HUES64 (cell line): Measurements from ENCODE around the gene SCNN1B.
"Not testable (repeated sequence)": the region's sequence is repeated elsewhere in the genome, so short reads cannot be mapped to it uniquely, and the experiment has no call there.

ENCODE experiments used
- H3K27ac ChIP-seq: 2 replicates; pipeline ENCODE4 v1.7.0; 2013; ENCODE audit warnings: low read depth, low read length, inconsistent platforms
- H3K27me3 ChIP-seq: 2 replicates; pipeline ENCODE4 v1.6.1; 2013; ENCODE audit warnings: mild to moderate bottlenecking, low read length; ENCODE audit not compliant: insufficient read depth
- H3K36me3 ChIP-seq: 2 replicates; pipeline ENCODE4 v1.6.1; 2013; ENCODE audit warnings: mild to moderate bottlenecking, low read length; ENCODE audit not compliant: insufficient read depth
- H3K4me1 ChIP-seq: 2 replicates; pipeline ENCODE4 v1.6.1; 2013; ENCODE audit warnings: mild to moderate bottlenecking, low read length, moderate library complexity; ENCODE audit not compliant: insufficient read depth
- H3K4me3 ChIP-seq: 2 replicates; pipeline ENCODE4 v1.5.1; 2013; ENCODE audit warnings: mild to moderate bottlenecking, low read length, moderate library complexity
- H3K9ac ChIP-seq: 2 replicates; pipeline ENCODE4 v1.6.1; 2013; ENCODE audit warnings: mild to moderate bottlenecking, low read depth, low read length
- H3K9me3 ChIP-seq: 2 replicates; pipeline ENCODE4 v1.6.1; 2013; ENCODE audit warnings: low read depth, low read length; ENCODE audit not compliant: insufficient read depth
- WGBS: fragments of 150-250, 120-280 bp; methylation state at CpG from one replicate; pipeline ENCODE4 v1.1.7; 2013; ENCODE audit warnings: missing lambda C conversion rate; 5-methylcytosine and 5-hydroxymethylcytosine counted together

SCNN1B gene

DNA sequence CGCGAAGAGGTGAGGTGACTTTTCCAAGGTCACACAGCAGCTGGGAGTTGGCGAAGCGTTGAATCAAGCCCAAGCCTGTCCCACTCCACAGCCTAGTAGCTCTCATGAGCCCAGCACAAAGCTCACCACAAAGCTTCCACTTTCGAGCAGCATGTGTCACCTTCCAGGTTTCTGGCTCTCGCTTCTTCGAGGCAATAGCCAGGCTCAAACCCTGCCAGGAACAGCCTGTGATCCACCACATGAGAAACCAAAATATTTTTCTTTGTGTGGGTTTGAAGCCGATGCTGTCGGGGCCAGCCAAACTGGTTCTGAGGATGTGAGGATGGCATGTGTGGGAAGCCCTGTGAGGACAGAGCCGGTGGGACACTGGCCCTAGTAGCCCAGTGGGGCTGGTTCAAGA, 82.8 kb downstream of the SCNN1B start:
- H3K36me3 ChIP-seq: peaks cover 16% of the 10 kb centered on the region
- H3K9me3 ChIP-seq: no peaks in the 10 kb centered on the region
- H3K4me3 ChIP-seq: no peak overlapping the region
- no peak overlapping the region for H3K27ac ChIP-seq
- H3K9ac ChIP-seq: no peak overlapping the region
- no peaks in the 10 kb centered on the region for H3K27me3 ChIP-seq
- 98% methylated on average over 10 of the region's 10 CpGs for WGBS
- H3K4me1 ChIP-seq: no peaks in the 10 kb centered on the region

- H3K9ac ChIP-seq: no peak overlapping the region
- H3K36me3 ChIP-seq: peaks cover 17% of the 10 kb centered on the region
- H3K27me3 ChIP-seq: no peaks in the 10 kb centered on the region
- no peak overlapping the region for H3K27ac ChIP-seq
- 96% methylated on average over 15 of the region's 15 CpGs for WGBS
- no peaks in the 10 kb centered on the region for H3K9me3 ChIP-seq
- no peaks in the 10 kb centered on the region for H3K4me1 ChIP-seq
- H3K4me3 ChIP-seq: no peak overlapping the region
Measured at GRCh38 chr16:23385441-23385840, 83.3 kb downstream of the SCNN1B start.

DNA sequence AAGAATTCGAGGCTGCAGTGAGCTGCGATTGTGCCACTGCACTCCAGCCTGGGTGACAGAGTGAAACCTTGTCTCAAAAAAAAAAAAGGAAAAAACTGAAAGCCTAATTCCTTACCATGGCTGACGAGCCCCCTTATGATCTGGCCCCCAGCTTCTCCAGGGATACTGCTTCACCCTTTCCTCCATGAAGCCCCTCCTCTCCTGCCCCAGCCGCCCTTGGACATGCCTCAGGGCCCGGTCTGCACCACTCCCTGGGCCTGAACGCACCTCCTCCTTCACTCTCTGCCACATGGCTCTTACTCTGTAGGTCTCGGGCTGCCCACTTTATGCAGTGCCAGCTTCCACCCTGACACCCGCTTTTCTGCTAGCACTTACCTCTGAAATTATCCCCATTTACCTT, 85.6 kb downstream of the SCNN1B start:
- no peaks in the 10 kb centered on the region for H3K4me1 ChIP-seq
- no peak overlapping the region for H3K4me3 ChIP-seq
- H3K27me3 ChIP-seq: no peaks in the 10 kb centered on the region
- H3K36me3 ChIP-seq: peaks cover 37% of the 10 kb centered on the region
- H3K9ac ChIP-seq: no peak overlapping the region
- WGBS: 92% methylated on average over 8 of the region's 8 CpGs
- H3K9me3 ChIP-seq: no peaks in the 10 kb centered on the region
- H3K27ac ChIP-seq: no peak overlapping the region

- Histone ChIP-seq H3K27ac (no peak overlapping the region), H3K36me3 (peaks cover 40% of the 10 kb centered on the region), H3K4me1 (no peaks in the 10 kb centered on the region), H3K9me3 (no peaks in the 10 kb centered on the region), H3K27me3 (no peaks in the 10 kb centered on the region), H3K9ac (no peak overlapping the region), H3K4me3 (no peak overlapping the region)
- 96% methylated on average over 15 of the region's 15 CpGs for WGBS
Measured at GRCh38 chr16:23388786-23389185, 86.7 kb downstream of the SCNN1B start.

DNA sequence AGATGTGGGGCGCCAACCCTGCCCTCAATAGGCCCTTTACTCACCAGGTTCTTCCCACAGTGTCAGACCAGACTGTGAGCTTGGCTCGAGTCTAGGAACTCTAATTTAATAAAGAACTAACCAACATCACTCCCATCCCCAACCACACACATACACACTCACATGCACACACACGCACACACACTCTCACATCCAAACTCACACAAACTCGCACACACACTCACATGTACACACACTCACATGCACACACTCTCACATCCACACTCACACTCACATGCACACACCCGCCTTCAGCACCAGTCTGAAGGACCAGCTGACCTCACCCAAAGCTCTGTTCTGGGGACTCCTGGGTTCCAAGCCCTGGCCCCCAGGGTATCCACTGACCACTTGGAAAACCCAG, 87.1 kb downstream of the SCNN1B start:
- 94% methylated on average over 5 of the region's 5 CpGs for WGBS
- Histone ChIP-seq H3K4me1 (no peaks in the 10 kb centered on the region), H3K9me3 (no peaks in the 10 kb centered on the region), H3K27ac (no peak overlapping the region), H3K27me3 (no peaks in the 10 kb centered on the region), H3K4me3 (no peak overlapping the region), H3K36me3 (peaks cover 42% of the 10 kb centered on the region), H3K9ac (no peak overlapping the region)

DNA sequence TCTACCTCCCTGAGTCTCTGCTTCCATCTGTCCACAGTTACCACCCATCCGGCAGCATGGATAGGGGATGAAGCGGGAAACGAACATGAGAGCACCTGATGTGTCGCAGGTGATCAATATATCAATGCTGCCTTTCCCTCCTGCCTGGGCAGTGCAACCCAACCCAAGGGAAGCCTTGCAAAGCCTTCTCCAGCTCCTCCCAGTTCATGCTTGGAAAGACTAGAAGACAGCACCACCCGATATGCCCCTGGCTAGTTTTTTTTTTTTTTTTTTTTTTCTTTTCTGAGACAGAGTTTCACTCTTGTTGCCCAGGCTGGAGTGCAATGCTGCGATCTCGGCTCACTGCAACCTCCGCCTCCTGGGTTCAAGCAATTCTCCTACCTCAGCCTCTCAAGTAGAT, 87.8 kb downstream of the SCNN1B start:
- not testable (repeated sequence) for H3K4me1 ChIP-seq, H3K27me3 ChIP-seq, H3K4me3 ChIP-seq, H3K27ac ChIP-seq, H3K9ac ChIP-seq, H3K9me3 ChIP-seq
- 93% methylated on average over 8 of the region's 8 CpGs for WGBS
- peaks cover 45% of the 10 kb centered on the region for H3K36me3 ChIP-seq

- H3K27ac ChIP-seq: no peak overlapping the region
- no peak overlapping the region for H3K9ac ChIP-seq
- H3K36me3 ChIP-seq: peaks cover 58% of the 10 kb centered on the region
Measured at GRCh38 chr16:23391381-23392222, 89.5 kb downstream of the SCNN1B start.

DNA sequence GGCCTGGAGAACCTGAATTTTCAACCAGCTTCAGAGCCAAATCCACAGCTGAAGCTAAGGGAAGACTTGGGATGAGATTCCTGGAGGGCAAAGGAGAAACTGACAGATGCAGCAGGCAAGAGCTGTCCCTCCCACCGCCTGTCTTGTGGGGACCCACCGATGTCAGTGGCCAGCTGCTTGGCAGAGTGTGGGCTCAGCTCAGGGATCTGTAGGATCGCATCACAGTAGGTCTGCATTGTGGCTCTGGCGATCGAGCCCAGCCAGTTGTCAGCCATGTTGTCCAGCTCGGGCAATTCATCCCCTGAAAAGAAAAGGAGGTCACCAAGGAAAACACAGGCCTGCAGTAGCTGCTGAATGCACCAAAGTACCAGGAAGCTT, 90.1 kb downstream of the SCNN1B start:
- Histone ChIP-seq H3K9ac (no peak overlapping the region), H3K4me1 (no peaks in the 10 kb centered on the region), H3K27ac (no peak overlapping the region), H3K27me3 (no peaks in the 10 kb centered on the region), H3K4me3 (no peak overlapping the region), H3K9me3 (no peaks in the 10 kb centered on the region), H3K36me3 (peaks cover 60% of the 10 kb centered on the region)
- 96% methylated on average over 6 of the region's 6 CpGs for WGBS

More at GRCh38 chr16:23391381-23392222, 89.5 kb downstream of the SCNN1B start:
- H3K4me1 ChIP-seq: no peaks in the 10 kb centered on the region
- no peaks in the 10 kb centered on the region for H3K9me3 ChIP-seq
- no peak overlapping the region for H3K4me3 ChIP-seq
- WGBS: 96% methylated on average over 17 of the region's 17 CpGs
- no peaks in the 10 kb centered on the region for H3K27me3 ChIP-seq

DNA sequence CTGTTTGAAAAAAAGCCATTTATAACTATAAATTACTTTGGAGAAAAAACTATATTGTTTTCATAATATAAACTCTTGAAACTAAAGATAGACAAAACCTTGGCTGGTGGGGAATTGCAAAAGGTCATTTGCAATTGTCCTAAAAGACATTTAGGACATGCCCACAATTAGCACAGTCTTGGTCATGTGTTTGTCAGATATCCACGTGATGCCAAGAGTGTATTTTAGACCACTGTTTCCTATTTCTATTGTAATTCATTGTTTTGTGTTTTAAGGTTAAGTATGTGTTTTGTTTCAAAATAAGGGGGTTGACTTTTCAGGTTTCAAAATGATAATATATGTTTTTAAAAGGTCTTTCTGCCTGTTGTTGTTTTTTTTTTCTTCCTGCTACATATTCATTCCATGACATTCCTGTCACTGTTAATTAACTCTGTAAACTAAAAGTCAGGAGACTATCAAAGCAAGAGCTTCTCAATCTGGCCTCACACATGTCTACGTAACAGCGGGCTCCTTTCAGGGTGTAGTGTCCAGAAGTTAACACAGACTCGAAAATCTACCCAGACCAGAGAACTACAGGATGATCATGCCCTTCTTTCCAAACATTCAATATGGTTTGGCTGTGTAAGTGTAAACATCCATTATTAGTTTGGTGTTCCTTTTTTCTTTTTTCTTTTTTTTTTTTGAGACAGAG, 92.2 kb downstream of the SCNN1B start:
- Histone ChIP-seq H3K4me3 (no peak overlapping the region), H3K27ac (no peak overlapping the region), H3K36me3 (peaks cover 60% of the 10 kb centered on the region), H3K27me3 (no peaks in the 10 kb centered on the region), H3K4me1 (peaks cover 7% of the 10 kb centered on the region), H3K9me3 (no peaks in the 10 kb centered on the region), H3K9ac (no peak overlapping the region)
- WGBS: 94% methylated on average over 4 of the region's 4 CpGs

DNA sequence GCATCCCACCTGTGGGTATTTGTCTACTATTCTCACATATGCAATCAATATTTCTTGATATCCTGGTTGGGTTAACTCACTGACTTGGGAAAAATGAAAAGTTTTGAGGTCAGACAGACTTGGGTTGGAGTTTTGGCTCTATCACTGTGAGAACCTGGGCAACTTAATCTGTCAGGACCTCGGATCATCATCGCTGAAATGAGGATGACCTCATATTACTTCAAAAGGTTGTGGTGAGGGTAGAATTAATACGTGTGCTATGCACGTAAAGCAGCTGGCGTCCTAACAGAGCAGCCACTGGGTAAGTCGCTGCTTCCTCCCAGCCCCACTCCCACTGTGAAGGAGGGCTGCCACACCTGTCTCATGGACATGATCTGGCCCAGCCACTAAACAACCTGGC, 93.6 kb downstream of the SCNN1B start:
- 94% methylated on average over 6 of the region's 6 CpGs for WGBS
- H3K4me1 ChIP-seq: peaks cover 19% of the 10 kb centered on the region

DNA sequence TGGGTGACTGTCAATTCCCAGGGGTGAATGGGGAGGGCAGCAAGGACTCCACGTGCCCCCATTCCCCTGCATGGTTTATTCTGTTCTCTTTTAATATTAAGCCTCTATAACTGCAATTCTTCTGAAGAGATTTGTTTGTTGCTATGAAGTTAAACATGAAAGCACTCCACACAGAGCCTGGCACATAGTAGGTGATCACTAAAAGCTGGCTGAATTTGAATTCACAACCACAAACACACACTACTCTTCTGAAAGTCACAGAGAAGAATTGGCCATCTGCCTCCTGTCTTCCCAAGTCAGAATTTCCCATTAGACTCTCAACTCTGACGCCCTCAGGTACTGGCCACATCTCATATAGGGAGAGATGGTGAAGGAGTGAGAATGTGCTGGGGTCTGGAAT, 95.4 kb downstream of the SCNN1B start:
- Histone ChIP-seq H3K9me3 (no peaks in the 10 kb centered on the region), H3K27me3 (no peaks in the 10 kb centered on the region), H3K4me1 (peaks cover 26% of the 10 kb centered on the region), H3K4me3 (no peak overlapping the region), H3K27ac (no peak overlapping the region), H3K36me3 (peaks cover 46% of the 10 kb centered on the region), H3K9ac (no peak overlapping the region)
- WGBS: 100% methylated on average over 2 of the region's 2 CpGs

More for the DNA sequence above, 93.6 kb downstream of the SCNN1B start:
- Histone ChIP-seq H3K4me3 (no peak overlapping the region), H3K27me3 (no peaks in the 10 kb centered on the region), H3K27ac (no peak overlapping the region), H3K36me3 (peaks cover 52% of the 10 kb centered on the region), H3K9ac (no peak overlapping the region), H3K9me3 (no peaks in the 10 kb centered on the region)
